IMR-90 (cell line): Measurements from ENCODE around the gene RAPGEF1. TPM values are rescaled to one million over a fixed set of nuclear protein-coding genes. Genes with fewer than 3 reads are reported as not detected.

Experiments
- ATAC-seq: fragments of 200-7000 bp; cut with Tn5 transposase; 2 replicates; pipeline ENCODE4 v1.9.1; 2020; ENCODE audit warnings: low read depth, mild to moderate bottlenecking, moderate library complexity
- BruUV-seq: library from RNA; stranded (reverse); fragments of 400-500 nt; replicated peaks from 2 replicates; lab custom pipeline; 2021; lab: Mats Ljungman, UMichigan
- CTCF ChIA-PET: fragments of 300-600 bp; formaldehyde crosslinking; extraction: SDS; loops from one replicate; lab custom pipeline; 2021; ENCODE audit warnings: antibody characterized with exemption; lab: Yijun Ruan, JAX
- POLR2A ChIA-PET: fragments of 300-600 bp; sonication (Branson Sonifier 250); formaldehyde crosslinking; loops from one replicate; lab custom pipeline; 2022; ENCODE audit warnings: antibody characterized with exemption; ENCODE audit not compliant: unreplicated experiment; lab: Charles Lee
- DNase-seq: peaks from one replicate; pipeline ENCODE4 v3.0.0; 2013
- H2AFZ ChIP-seq: replicated peaks from 2 replicates; pipeline ENCODE3; 2013; ENCODE audit warnings: low read length, mild to moderate bottlenecking; ENCODE audit not compliant: poor library complexity
- H2AK5ac ChIP-seq: 2 replicates; pipeline ENCODE4 v1.6.1; 2013; ENCODE audit warnings: low read depth, low read length, inconsistent platforms
- H2AK9ac ChIP-seq: replicated peaks from 2 replicates; pipeline ENCODE3; 2013; ENCODE audit warnings: mild to moderate bottlenecking, low read depth, low read length, moderate library complexity; ENCODE audit not compliant: poor library complexity
- H2BK120ac ChIP-seq: 2 replicates; pipeline ENCODE4 v1.6.1; 2013; ENCODE audit warnings: low read depth, low read length, inconsistent platforms
- H2BK15ac ChIP-seq: 3 replicates; pipeline ENCODE4 v1.6.1; 2013; ENCODE audit warnings: low read depth, low read length, inconsistent platforms
- H2BK20ac ChIP-seq: 2 replicates; pipeline ENCODE4 v1.6.1; 2013; ENCODE audit warnings: low read depth, mild to moderate bottlenecking, inconsistent platforms, low read length, moderate library complexity
- H2BK5ac ChIP-seq: 2 replicates; pipeline ENCODE4 v1.6.1; 2013; ENCODE audit warnings: mild to moderate bottlenecking, low read depth, low read length, inconsistent platforms; ENCODE audit not compliant: poor library complexity, severe bottlenecking
- H3K14ac ChIP-seq: replicated peaks from 2 replicates; pipeline ENCODE4 v1.6.1; 2013; ENCODE audit warnings: low read depth, low read length, inconsistent platforms
- H3K18ac ChIP-seq: 2 replicates; pipeline ENCODE4 v1.6.1; 2013; ENCODE audit warnings: low read depth, low read length, control low read depth
- H3K23ac ChIP-seq: 2 replicates; pipeline ENCODE4 v1.6.1; 2013; ENCODE audit warnings: low read depth, low read length, inconsistent platforms
- H3K27ac ChIP-seq: 2 replicates; pipeline ENCODE4 v1.5.1; 2013; ENCODE audit warnings: mild to moderate bottlenecking, control low read depth, low read length; ENCODE audit not compliant: insufficient read depth
- H3K27me3 ChIP-seq: 2 replicates; pipeline ENCODE4 v1.6.1; 2013; ENCODE audit warnings: low read length; ENCODE audit not compliant: control insufficient read depth, insufficient read depth
- H3K36me3 ChIP-seq: 2 replicates; pipeline ENCODE4 v1.6.1; 2013; ENCODE audit warnings: low read length, mixed read lengths; ENCODE audit not compliant: control insufficient read depth, insufficient read depth
- H3K4ac ChIP-seq: 2 replicates; pipeline ENCODE4 v1.6.1; 2013; ENCODE audit warnings: low read depth, low read length, inconsistent platforms
- H3K4me1 ChIP-seq: 2 replicates; pipeline ENCODE4 v1.6.1; 2013; ENCODE audit warnings: low read length, mixed read lengths; ENCODE audit not compliant: control insufficient read depth, insufficient read depth
- H3K4me2 ChIP-seq: 2 replicates; pipeline ENCODE4 v1.6.1; 2013; ENCODE audit warnings: low read depth, mild to moderate bottlenecking, control low read depth, low read length, moderate library complexity
- H3K4me3 ChIP-seq: 2 replicates; pipeline ENCODE4 v1.5.1; 2013; ENCODE audit warnings: low read depth, mild to moderate bottlenecking, control low read depth, low read length, moderate library complexity; ENCODE audit not compliant: insufficient read depth
- H3K56ac ChIP-seq: 2 replicates; pipeline ENCODE4 v1.6.1; 2013; ENCODE audit warnings: low read length, inconsistent platforms; ENCODE audit not compliant: insufficient read depth; ENCODE audit errors: extremely low read depth
- H3K79me1 ChIP-seq, 2 experiments: 2 replicates each; pipeline ENCODE4 v1.6.1; 2013; ENCODE audit warnings: low read length in 2 of 2, inconsistent platforms in 1 of 2, low read depth in 1 of 2
- H3K9ac ChIP-seq: 2 replicates; pipeline ENCODE4 v1.6.1; 2013; ENCODE audit warnings: low read depth, low read length, control low read depth
- H3K9me1 ChIP-seq: 2 replicates; pipeline ENCODE4 v1.6.1; 2013; ENCODE audit warnings: low read length, inconsistent platforms; ENCODE audit not compliant: insufficient read depth
- H3K9me3 ChIP-seq: 2 replicates; pipeline ENCODE4 v1.6.1; 2013; ENCODE audit warnings: low read length; ENCODE audit not compliant: control insufficient read depth, insufficient read depth
- H4K20me1 ChIP-seq: 2 replicates; pipeline ENCODE4 v1.6.1; 2013; ENCODE audit warnings: low read length, inconsistent platforms; ENCODE audit not compliant: insufficient read depth
- H4K5ac ChIP-seq: 2 replicates; pipeline ENCODE4 v1.6.1; 2013; ENCODE audit warnings: mild to moderate bottlenecking, low read depth, low read length, control low read depth
- H4K8ac ChIP-seq, 2 experiments: 2 replicates each; pipeline ENCODE4 v1.6.1; 2013; ENCODE audit warnings: low read depth in 2 of 2, low read length in 2 of 2, control low read depth in 1 of 2, inconsistent platforms in 1 of 2
- H4K91ac ChIP-seq: 2 replicates; pipeline ENCODE4 v1.6.1; 2013; ENCODE audit warnings: low read depth, low read length, inconsistent platforms; ENCODE audit not compliant: insufficient read depth
- BHLHE40 ChIP-seq: fragments of 150-350 bp; IDR thresholded peaks from 2 replicates; pipeline ENCODE4 v1.6.1; 2016; ENCODE audit warnings: mild to moderate bottlenecking, low read depth, low read length
- CTCF ChIP-seq: conservative IDR thresholded peaks from 2 replicates; pipeline ENCODE4 v1.5.1; 2012; ENCODE audit warnings: mild to moderate bottlenecking, low read depth, low read length, improper control_type of control experiment
- FOS ChIP-seq: fragments of 150-350 bp; IDR thresholded peaks from 2 replicates; pipeline ENCODE4 v1.6.1; 2016; ENCODE audit warnings: low read depth, low read length
- MXI1 ChIP-seq: IDR thresholded peaks from 2 replicates; pipeline ENCODE4 v1.6.1; 2012; ENCODE audit warnings: low read depth, mild to moderate bottlenecking, low read length, moderate library complexity, borderline replicate concordance
- NFE2L2 ChIP-seq: fragments of 150-350 bp; IDR thresholded peaks from 2 replicates; pipeline ENCODE4 v1.6.1; 2016; ENCODE audit warnings: low read depth, mild to moderate bottlenecking, low read length
- WGBS, 2 experiments: methylation state at CpG; one replicate each; pipeline versions ENCODE4 v1.1.5 to v1.1.7; 2013; ENCODE audit warnings: missing lambda C conversion rate in 2 of 2; ENCODE audit not compliant: insufficient read length in 1 of 2; ENCODE audit errors: extremely low coverage in 2 of 2; 5-methylcytosine and 5-hydroxymethylcytosine counted together
- dilution Hi-C: fragments of 300-500 bp; cut with HindIII; formaldehyde crosslinking; loops from one replicate; pipeline ENCODE4 v1.14.3; 2018; ENCODE audit warnings: low sequenced_read_pairs; ENCODE audit not compliant: unreplicated experiment
- in situ Hi-C: fragments of 300-500 bp; cut with MboI; formaldehyde crosslinking; loops from 3 replicates; pipeline ENCODE4 v1.14.3; 2019; ENCODE audit warnings: low sequenced_read_pairs, inconsistent platforms, mixed read lengths
- intact Hi-C: fragments of 100-400 bp; cut with micrococcal nuclease; formaldehyde crosslinking; loops from 2 replicates; pipeline ENCODE4 v1.10.0; 2022
- polyA plus RNA-seq, 3 experiments: library from polyadenylated mRNA; depleted of rRNA; stranded (reverse); fragments of >200 nt; gene quantifications; 2 replicates each; pipeline ENCODE4 v1.2.3, GENCODE V29; 2012; ENCODE audit warnings: low replicate concordance in 1 of 3
- total RNA-seq: library from RNA; depleted of rRNA; stranded (reverse); fragments of >200 nt; gene quantifications from 2 replicates; pipeline ENCODE4 v1.2.3, GENCODE V29; 2012

The RAPGEF1 gene
- total and polyA plus RNA-seq, 2 of the 4 experiments (the other 2 are of a cell fraction) = 13.1 to 22.3 TPM

GRCh38 chr9:131739133-131739958 is 530 bp downstream of the RAPGEF1 start:
- in situ Hi-C loops = no loop called here
- peaks cover 29 to 44% of the 10 kb centered on the region in 2 experiments; a peak in 3 of 4 replicates for H3K79me1 ChIP-seq
- ChIA-PET POLR2A (no interaction called here), CTCF (interaction anchor here (0.8 to 1.7 kb wide), 6 partner anchors 12 to 182 kb away, joined by 3 to 6 read pairs (median 3); no protein-coding TSS in a partner anchor)
- peaks cover 17% of the 10 kb centered on the region for H3K9me1 ChIP-seq
- peak overlapping the region; percentile 87 for H3K14ac ChIP-seq
- H2AK5ac ChIP-seq = peak overlapping the region; percentile 20
- dilution Hi-C loops = no loop called here
- intact Hi-C loops = loop anchor here (2.0 kb wide), 2 partner anchors 131 to 149 kb away; no protein-coding TSS in a partner anchor
- WGBS, 2 experiments = 0% methylated on average over 10 of the region's 96 CpGs; no CpG with 5 or more reads in 1 of the 2 experiments
- H3K36me3 ChIP-seq = no peaks in the 10 kb centered on the region
- no peak overlapping the region for H2BK20ac ChIP-seq
- peak overlapping the region; percentile 65 for H3K27ac ChIP-seq
- ATAC-seq (peak; percentile 64), DNase-seq (no peak)
- H3K27me3 ChIP-seq = no peaks in the 10 kb centered on the region
- peak overlapping the region; percentile 48 for H3K18ac ChIP-seq
- peak overlapping the region; percentile 35 for H2AK9ac ChIP-seq
- peak overlapping the region; percentile 92 for H3K23ac ChIP-seq
- no TSS peak for BruUV-seq
- peak overlapping the region; percentile 87 for H2AFZ ChIP-seq
- H4K8ac ChIP-seq = peak overlapping the region in 1 of 2 experiments; percentile 41; a peak in 1 of 4 replicates
- no peaks in the 10 kb centered on the region for H3K9me3 ChIP-seq
- H3K4me1 ChIP-seq = peaks cover 20% of the 10 kb centered on the region
- peak overlapping the region; percentile 29 for H2BK5ac ChIP-seq
- peak overlapping the region; percentile 3; the same call in 1 of the 2 replicates for H4K5ac ChIP-seq
- peak overlapping the region; percentile 92 for H3K4me2 ChIP-seq
- peak overlapping the region; percentile 19; the same call in 1 of the 2 replicates for H3K56ac ChIP-seq
- H3K4me3 ChIP-seq = peak overlapping the region; percentile 81
- H2BK15ac ChIP-seq = no peak overlapping the region
- H3K4ac ChIP-seq = peak overlapping the region; percentile 71
- peak overlapping the region; percentile 60; the same call in 1 of the 2 replicates for H2BK120ac ChIP-seq
- TF ChIP-seq CTCF (0 out of 2 replicates have a peak, but pooled peaks have one; percentile 0), NFE2L2 (no peak), FOS (no peak), MXI1 (peak; percentile 48; the same call in 1 of the 2 replicates), BHLHE40 (no peak)
- H4K91ac ChIP-seq = peak overlapping the region; percentile 4
- peak overlapping the region; percentile 93 for H3K9ac ChIP-seq
- peaks cover 42% of the 10 kb centered on the region for H4K20me1 ChIP-seq
